HL-60 (cell line): Measurements from ENCODE around the gene FTO.

Experiments
- CTCF ChIP-seq: IDR thresholded peaks from one replicate; pipeline ENCODE4 v1.5.1; 2011; ENCODE audit warnings: low read length, control low read depth, inconsistent platforms; ENCODE audit not compliant: insufficient read depth
- POLR2AphosphoS5 ChIP-seq: IDR thresholded peaks from 2 replicates; pipeline ENCODE4 v1.6.1; 2012; ENCODE audit warnings: low read depth
- REST ChIP-seq: IDR thresholded peaks from 2 replicates; pipeline ENCODE4 v1.6.1; 2012; ENCODE audit warnings: low read depth; ENCODE audit not compliant: insufficient replicate concordance

- no peak for TF ChIP-seq REST
- TF ChIP-seq CTCF, result no peak
- no peak for TF ChIP-seq POLR2AphosphoS5
Measured at GRCh38 chr16:53757971-53758609, 54.1 kb downstream of the FTO start.
